GM12891 (cell line): ENCODE data around the gene SLC36A1.

ENCODE experiments used
- PAX5 ChIP-seq: IDR thresholded peaks from 2 replicates; pipeline ENCODE4 v1.6.1; 2011; ENCODE audit warnings: low read length, moderate library complexity, mild to moderate bottlenecking; ENCODE audit not compliant: insufficient read depth, severe bottlenecking
- POLR2A ChIP-seq: IDR thresholded peaks from 2 replicates; pipeline ENCODE4 v1.6.1; 2011; ENCODE audit warnings: low read depth, low read length, control low read depth
- POLR2AphosphoS5 ChIP-seq: IDR thresholded peaks from 2 replicates; pipeline ENCODE4 v1.6.1; 2011; ENCODE audit warnings: low read depth, low read length, control low read depth
- POU2F2 ChIP-seq: IDR thresholded peaks from 2 replicates; pipeline ENCODE4 v1.6.1; 2011; ENCODE audit warnings: low read depth, mild to moderate bottlenecking, control low read depth, low read length, moderate library complexity
- SPI1 ChIP-seq: IDR thresholded peaks from 2 replicates; pipeline ENCODE4 v1.6.1; 2011; ENCODE audit warnings: low read depth, low read length, control low read depth
- TAF1 ChIP-seq: IDR thresholded peaks from 2 replicates; pipeline ENCODE4 v1.6.1; 2011; ENCODE audit warnings: low read depth, low read length, control low read depth

GRCh38 chr5:151517122-151517920 lies 69.9 kb downstream of the SLC36A1 start:
- TF ChIP-seq TAF1 (no peak), POLR2A (no peak), POLR2AphosphoS5 (no peak), SPI1 (no peak), PAX5 (no peak), POU2F2 (no peak)
